ENCODE measurements around the gene NBR1.
A peak's percentile ranks its signal among the peaks of the same experiment; 100 is the strongest.

DNA sequence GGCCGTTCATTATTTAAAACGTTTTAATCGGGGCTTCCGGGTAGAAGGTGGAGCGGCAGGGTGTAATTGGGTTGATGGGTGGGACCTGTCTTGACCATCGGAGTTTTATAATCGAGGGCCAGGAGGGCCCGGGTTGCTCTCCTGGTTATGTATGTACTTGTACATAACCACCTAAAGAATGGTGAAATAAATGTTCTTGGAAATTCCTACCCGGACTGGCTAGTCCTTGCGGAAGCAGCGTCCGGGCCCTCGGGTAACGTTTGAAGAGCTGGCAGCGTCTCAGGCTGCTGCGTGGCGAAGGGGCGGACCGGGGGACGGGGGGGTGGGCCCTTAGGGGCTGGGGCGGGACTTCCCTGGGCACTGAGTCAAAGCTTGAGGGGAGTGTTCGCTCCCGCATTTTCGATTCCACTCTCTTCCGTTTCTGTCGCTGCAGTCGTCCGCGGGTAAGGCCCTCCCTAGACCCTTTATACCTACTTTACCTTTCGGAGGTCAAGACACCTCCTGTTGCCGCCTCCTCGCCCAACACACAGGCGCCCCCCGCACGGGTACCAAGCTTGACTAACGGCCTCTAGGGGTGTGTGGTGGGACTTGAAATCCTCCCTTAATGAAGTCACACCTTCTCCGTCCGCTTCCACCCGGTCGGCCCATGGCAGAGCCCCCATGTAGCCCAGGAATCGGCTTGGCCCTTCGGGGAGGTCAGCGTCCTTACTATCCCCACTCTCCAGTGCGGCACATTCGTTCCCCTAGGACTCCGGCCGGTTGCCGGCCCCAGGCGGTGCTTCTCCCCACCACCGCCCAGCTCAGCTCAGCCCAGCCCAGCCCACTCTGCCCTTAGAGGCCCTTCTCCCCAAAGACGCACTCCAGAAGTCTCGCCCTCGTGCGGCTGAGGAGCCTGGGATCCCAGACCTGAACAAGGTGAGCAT is 40.7 kb downstream of the NBR1 start, which contains the start of gene TMEM106A:
- TF ChIP-seq, protein P1, sequence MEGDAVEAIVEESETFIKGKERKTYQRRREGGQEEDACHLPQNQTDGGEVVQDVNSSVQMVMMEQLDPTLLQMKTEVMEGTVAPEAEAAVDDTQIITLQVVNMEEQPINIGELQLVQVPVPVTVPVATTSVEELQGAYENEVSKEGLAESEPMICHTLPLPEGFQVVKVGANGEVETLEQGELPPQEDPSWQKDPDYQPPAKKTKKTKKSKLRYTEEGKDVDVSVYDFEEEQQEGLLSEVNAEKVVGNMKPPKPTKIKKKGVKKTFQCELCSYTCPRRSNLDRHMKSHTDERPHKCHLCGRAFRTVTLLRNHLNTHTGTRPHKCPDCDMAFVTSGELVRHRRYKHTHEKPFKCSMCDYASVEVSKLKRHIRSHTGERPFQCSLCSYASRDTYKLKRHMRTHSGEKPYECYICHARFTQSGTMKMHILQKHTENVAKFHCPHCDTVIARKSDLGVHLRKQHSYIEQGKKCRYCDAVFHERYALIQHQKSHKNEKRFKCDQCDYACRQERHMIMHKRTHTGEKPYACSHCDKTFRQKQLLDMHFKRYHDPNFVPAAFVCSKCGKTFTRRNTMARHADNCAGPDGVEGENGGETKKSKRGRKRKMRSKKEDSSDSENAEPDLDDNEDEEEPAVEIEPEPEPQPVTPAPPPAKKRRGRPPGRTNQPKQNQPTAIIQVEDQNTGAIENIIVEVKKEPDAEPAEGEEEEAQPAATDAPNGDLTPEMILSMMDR (IDR thresholded peaks at IDR 0.05 in 8 of 11, conservative IDR thresholded peaks at IDR 0.05 in 3 of 11), result peak; percentile 13 to 63 (median 45)
- TF ChIP-seq POLR2A (IDR thresholded peaks at IDR 0.05) (peak in 1 of 3 donors; percentile 38), POLR2AphosphoS5 (IDR thresholded peaks at IDR 0.05) (peak; percentile 77 to 93 (median 88))

Measured in spleen (tissue), 7 donors.